Gastrocnemius medialis (tissue), 4 donors: ENCODE measurements around the gene MAP7.

Source experiments
- CTCF ChIP-seq, 5 experiments: fragments of 450-650 bp in 3 of 5; fragments of 200-600 bp in 2 of 5; sonication (generic) in 2 of 5; IDR thresholded peaks in 4 of 5; conservative IDR thresholded peaks in 1 of 5; 1 replicate in 4 of 5; 2 replicates in 1 of 5; pipeline ENCODE4 v1.5.1; 2016 to 2019; ENCODE audit warnings: antibody characterized with exemption in 5 of 5, mild to moderate bottlenecking in 3 of 5, moderate library complexity in 3 of 5
- POLR2A ChIP-seq, 2 donors: fragments of 450-650 bp; IDR thresholded peaks; one replicate each; pipeline ENCODE4 v1.6.1; 2017; ENCODE audit warnings: antibody characterized with exemption in 2 of 2, mild to moderate bottlenecking in 2 of 2, moderate library complexity in 2 of 2

GRCh38 chr6:136547871-136548270, 2.4 kb downstream of the MAP7 start:
- TF ChIP-seq CTCF (IDR thresholded peaks at IDR 0.05 in 4 of 5, conservative IDR thresholded peaks at IDR 0.05 in 1 of 5) (no peak), POLR2A (IDR thresholded peaks at IDR 0.05) (no peak)
